Body of pancreas (tissue), 4 donors: Measurements from ENCODE around the gene ZNF654.

ENCODE experiments used
- POLR2A ChIP-seq, 3 donors: fragments of 450-650 bp; IDR thresholded peaks; one replicate each; pipeline ENCODE4 v1.6.1; 2016; ENCODE audit warnings: antibody characterized with exemption in 3 of 3, mild to moderate bottlenecking in 2 of 3
- TF ChIP-seq, protein P1 (sequence below), 7 experiments: fragments of 450-650 bp in 4 of 7; fragments of 200-600 bp in 3 of 7; sonication (generic) in 3 of 7; IDR thresholded peaks; one replicate each; pipeline ENCODE4 v1.5.1; 2016 to 2019; ENCODE audit warnings: antibody characterized with exemption in 7 of 7

DNA sequence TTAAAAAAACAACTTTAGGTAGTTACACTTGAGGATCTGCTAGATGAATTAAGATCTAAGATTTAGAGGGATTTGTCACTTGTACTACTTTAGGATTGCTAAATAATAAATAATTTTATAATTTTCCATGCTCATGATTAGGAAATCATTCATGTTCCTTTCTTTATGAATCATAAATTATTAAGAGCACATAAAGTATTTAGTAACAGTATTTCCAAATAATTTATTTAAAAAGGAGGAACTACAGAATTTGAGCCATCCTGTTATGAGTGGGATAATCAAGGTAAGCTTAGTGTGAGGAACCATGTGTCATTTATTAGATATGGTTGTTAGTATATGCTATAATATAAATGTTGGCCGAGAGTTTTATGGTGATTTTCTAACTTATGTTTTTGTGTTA, 53.2 kb downstream of the ZNF654 start:
- TF ChIP-seq, protein P1, sequence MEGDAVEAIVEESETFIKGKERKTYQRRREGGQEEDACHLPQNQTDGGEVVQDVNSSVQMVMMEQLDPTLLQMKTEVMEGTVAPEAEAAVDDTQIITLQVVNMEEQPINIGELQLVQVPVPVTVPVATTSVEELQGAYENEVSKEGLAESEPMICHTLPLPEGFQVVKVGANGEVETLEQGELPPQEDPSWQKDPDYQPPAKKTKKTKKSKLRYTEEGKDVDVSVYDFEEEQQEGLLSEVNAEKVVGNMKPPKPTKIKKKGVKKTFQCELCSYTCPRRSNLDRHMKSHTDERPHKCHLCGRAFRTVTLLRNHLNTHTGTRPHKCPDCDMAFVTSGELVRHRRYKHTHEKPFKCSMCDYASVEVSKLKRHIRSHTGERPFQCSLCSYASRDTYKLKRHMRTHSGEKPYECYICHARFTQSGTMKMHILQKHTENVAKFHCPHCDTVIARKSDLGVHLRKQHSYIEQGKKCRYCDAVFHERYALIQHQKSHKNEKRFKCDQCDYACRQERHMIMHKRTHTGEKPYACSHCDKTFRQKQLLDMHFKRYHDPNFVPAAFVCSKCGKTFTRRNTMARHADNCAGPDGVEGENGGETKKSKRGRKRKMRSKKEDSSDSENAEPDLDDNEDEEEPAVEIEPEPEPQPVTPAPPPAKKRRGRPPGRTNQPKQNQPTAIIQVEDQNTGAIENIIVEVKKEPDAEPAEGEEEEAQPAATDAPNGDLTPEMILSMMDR (IDR thresholded peaks at IDR 0.05): no peak
- TF ChIP-seq POLR2A (IDR thresholded peaks at IDR 0.05): no peak
